CD4-positive, alpha-beta T cell (primary cell): ENCODE results near the gene UCK1. TPM values are rescaled to one million over a fixed set of nuclear protein-coding genes. Genes with fewer than 3 reads are reported as not detected.

ENCODE experiments used
- ATAC-seq: fragments of 200-7000 bp; cut with Tn5 transposase; one replicate; pipeline ENCODE4 v1.10.0; 2022; ENCODE audit warnings: mild to moderate bottlenecking; ENCODE audit not compliant: poor library complexity
- CTCF ChIA-PET: fragments of 350-600 bp; sonication (Branson Sonifier 250); formaldehyde crosslinking; loops from one replicate; lab custom pipeline; 2021; ENCODE audit warnings: antibody characterized with exemption, inconsistent platforms; lab: Charles Lee
- POLR2A ChIA-PET: fragments of 350-600 bp; sonication (Branson Sonifier 250); formaldehyde crosslinking; loops from one replicate; lab custom pipeline; 2021; ENCODE audit warnings: antibody characterized with exemption, inconsistent platforms; lab: Charles Lee
- DNase-seq, 14 experiments: peaks; one replicate each; pipeline ENCODE4 v3.0.0-alpha.2; 2013 to 2020; ENCODE audit warnings: mixed read lengths in 2 of 14
- H3K27ac ChIP-seq, 2 donors: one replicate each; pipeline versions ENCODE4 v1.5.1 to v1.7.0; 2013; ENCODE audit warnings: low read length in 2 of 2, low read depth in 1 of 2, mild to moderate bottlenecking in 1 of 2
- H3K27me3 ChIP-seq, 2 experiments: 1 replicate in 1 of 2; 2 replicates in 1 of 2; pipeline versions ENCODE4 v1.6.1 to v1.7.0; 2013; ENCODE audit warnings: low read length in 2 of 2, control low read depth in 1 of 2, mild to moderate bottlenecking in 1 of 2, moderate library complexity in 1 of 2; ENCODE audit not compliant: insufficient read depth in 2 of 2, control insufficient read depth in 1 of 2
- H3K36me3 ChIP-seq: one replicate; pipeline ENCODE4 v1.6.1; 2013; ENCODE audit warnings: low read length, control low read depth; ENCODE audit not compliant: insufficient read depth
- H3K4me1 ChIP-seq: one replicate; pipeline ENCODE4 v1.6.1; 2013; ENCODE audit warnings: low read length, control low read depth; ENCODE audit not compliant: insufficient read depth
- H3K4me3 ChIP-seq: one replicate; pipeline ENCODE4 v1.5.1; 2013; ENCODE audit warnings: mild to moderate bottlenecking, low read length, moderate library complexity
- H3K9me3 ChIP-seq, 2 experiments: 1 replicate in 1 of 2; 2 replicates in 1 of 2; pipeline versions ENCODE4 v1.6.1 to v1.7.0; 2013; ENCODE audit warnings: low read length in 2 of 2, mild to moderate bottlenecking in 2 of 2, control low read depth in 1 of 2, moderate library complexity in 1 of 2; ENCODE audit not compliant: control insufficient read depth in 1 of 2, insufficient read depth in 1 of 2
- H3K27ac Mint-ChIP-seq: one replicate; pipeline ENCODE4 v1.8.0; 2020; ENCODE audit warnings: mixed read lengths
- H3K27me3 Mint-ChIP-seq: one replicate; pipeline ENCODE4 v1.8.0; 2021; ENCODE audit warnings: mixed read lengths
- H3K36me3 Mint-ChIP-seq: one replicate; pipeline ENCODE4 v1.8.0; 2021; ENCODE audit warnings: low read depth, mixed read lengths
- H3K4me1 Mint-ChIP-seq: one replicate; pipeline ENCODE4 v1.8.0; 2021; ENCODE audit warnings: low read depth, mixed read lengths
- H3K4me3 Mint-ChIP-seq: one replicate; pipeline ENCODE4 v1.8.0; 2020; ENCODE audit warnings: mild to moderate bottlenecking, mixed read lengths
- H3K9me3 Mint-ChIP-seq: one replicate; pipeline ENCODE4 v1.8.0; 2020; ENCODE audit warnings: mixed read lengths
- intact Hi-C, 2 experiments: fragments of 100-400 bp; cut with DNase I in 1 of 2; cut with micrococcal nuclease in 1 of 2; formaldehyde crosslinking; loops; one replicate each; pipeline versions ENCODE4 v1.15.1 to v1.9.0; 2023 to 2025; cut with DNase I, micrococcal nuclease
- total RNA-seq, 174 experiments: library from RNA in 2 of 174; stranded (reverse) in 2 of 174; gene quantifications; one replicate each; pipeline ENCODE4 v1.2.3 and lab custom pipeline; 2021 to 2026
- TF ChIP-seq, protein P1 (sequence below): fragments of 200-600 bp; IDR thresholded peaks from one replicate; pipeline ENCODE4 v1.8.0; 2022; ENCODE audit warnings: antibody characterized with exemption, mild to moderate bottlenecking

The UCK1 gene
- total RNA-seq, 2 experiments from 2014 or later, result 22.1 to 22.5 TPM

- intact Hi-C loops, result no loop called here
- ATAC-seq (no peak), DNase-seq (no peak)
- H3K27me3 Mint-ChIP-seq, result no peaks in the 10 kb centered on the region
- H3K4me3 Mint-ChIP-seq, result no peak overlapping the region
- TF ChIP-seq, protein P1, sequence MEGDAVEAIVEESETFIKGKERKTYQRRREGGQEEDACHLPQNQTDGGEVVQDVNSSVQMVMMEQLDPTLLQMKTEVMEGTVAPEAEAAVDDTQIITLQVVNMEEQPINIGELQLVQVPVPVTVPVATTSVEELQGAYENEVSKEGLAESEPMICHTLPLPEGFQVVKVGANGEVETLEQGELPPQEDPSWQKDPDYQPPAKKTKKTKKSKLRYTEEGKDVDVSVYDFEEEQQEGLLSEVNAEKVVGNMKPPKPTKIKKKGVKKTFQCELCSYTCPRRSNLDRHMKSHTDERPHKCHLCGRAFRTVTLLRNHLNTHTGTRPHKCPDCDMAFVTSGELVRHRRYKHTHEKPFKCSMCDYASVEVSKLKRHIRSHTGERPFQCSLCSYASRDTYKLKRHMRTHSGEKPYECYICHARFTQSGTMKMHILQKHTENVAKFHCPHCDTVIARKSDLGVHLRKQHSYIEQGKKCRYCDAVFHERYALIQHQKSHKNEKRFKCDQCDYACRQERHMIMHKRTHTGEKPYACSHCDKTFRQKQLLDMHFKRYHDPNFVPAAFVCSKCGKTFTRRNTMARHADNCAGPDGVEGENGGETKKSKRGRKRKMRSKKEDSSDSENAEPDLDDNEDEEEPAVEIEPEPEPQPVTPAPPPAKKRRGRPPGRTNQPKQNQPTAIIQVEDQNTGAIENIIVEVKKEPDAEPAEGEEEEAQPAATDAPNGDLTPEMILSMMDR, result no peak
- no peak overlapping the region for H3K27ac ChIP-seq
- no peak overlapping the region for H3K4me3 ChIP-seq
- H3K9me3 Mint-ChIP-seq, result no peaks in the 10 kb centered on the region
- no peaks in the 10 kb centered on the region for H3K9me3 ChIP-seq
- H3K36me3 ChIP-seq, result peaks cover 94% of the 10 kb centered on the region
- no peaks in the 10 kb centered on the region for H3K27me3 ChIP-seq
- H3K27ac Mint-ChIP-seq, result no peak overlapping the region
- CTCF ChIA-PET, result no interaction called here
- POLR2A ChIA-PET, result interaction anchor here (0.7 kb wide), 1 partner anchor 63 kb away, joined by 3 read pairs; no protein-coding TSS in a partner anchor
- no peaks in the 10 kb centered on the region for H3K4me1 Mint-ChIP-seq
- H3K4me1 ChIP-seq, result no peaks in the 10 kb centered on the region
- peaks cover 52% of the 10 kb centered on the region for H3K36me3 Mint-ChIP-seq
Observed at GRCh38 chr9:131520503-131520902, 10.6 kb downstream of the UCK1 start.

GRCh38 chr9:131518553-131518952, 12.5 kb downstream of the UCK1 start:
- H3K27me3 Mint-ChIP-seq, result no peaks in the 10 kb centered on the region
- CTCF ChIA-PET, result no interaction called here
- Histone ChIP-seq H3K4me1 (no peaks in the 10 kb centered on the region), H3K27me3 (no peaks in the 10 kb centered on the region), H3K27ac (no peak overlapping the region), H3K4me3 (no peak overlapping the region), H3K9me3 (no peaks in the 10 kb centered on the region), H3K36me3 (peaks cover 92% of the 10 kb centered on the region)
- DNase-seq (no peak), ATAC-seq (no peak)
- H3K9me3 Mint-ChIP-seq, result no peaks in the 10 kb centered on the region
- H3K4me3 Mint-ChIP-seq, result no peak overlapping the region
- peaks cover 45% of the 10 kb centered on the region for H3K36me3 Mint-ChIP-seq
- TF ChIP-seq, protein P1, result no peak
- POLR2A ChIA-PET, result interaction anchor here (1.1 to 1.3 kb wide), 2 partner anchors 18 to 213 kb away, joined by 4 to 5 read pairs; no protein-coding TSS in a partner anchor
- intact Hi-C loops, result no loop called here
- H3K27ac Mint-ChIP-seq, result no peak overlapping the region
- H3K4me1 Mint-ChIP-seq, result no peaks in the 10 kb centered on the region

DNA sequence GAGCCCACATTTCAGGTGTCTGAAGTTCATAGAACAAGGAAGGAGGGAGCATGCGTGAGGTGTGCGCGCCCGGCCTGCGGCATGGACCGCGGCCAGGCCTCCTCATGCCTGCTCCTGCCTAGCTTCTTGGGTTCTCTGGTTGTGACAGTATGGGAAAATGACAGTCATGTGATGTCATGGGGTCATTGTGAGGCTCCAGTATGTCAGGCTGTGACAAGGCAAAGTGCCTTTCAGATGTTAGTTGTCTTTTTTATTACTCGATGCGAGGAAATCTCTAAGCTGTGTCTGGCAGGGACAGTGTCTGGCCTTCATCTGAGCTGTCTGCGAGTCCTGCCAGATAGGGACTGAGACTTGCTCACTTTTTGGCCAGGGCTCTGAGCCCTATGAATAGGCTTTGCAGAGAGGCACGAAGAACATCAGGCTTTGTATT, 13.3 kb downstream of the UCK1 start:
- Histone ChIP-seq H3K4me3 (no peak overlapping the region), H3K4me1 (no peaks in the 10 kb centered on the region), H3K36me3 (peaks cover 92% of the 10 kb centered on the region), H3K9me3 (no peaks in the 10 kb centered on the region), H3K27me3 (no peaks in the 10 kb centered on the region), H3K27ac (no peak overlapping the region)
- ChIA-PET CTCF (no interaction called here), POLR2A (no interaction called here)
- H3K27ac Mint-ChIP-seq, result no peak overlapping the region
- H3K36me3 Mint-ChIP-seq, result peaks cover 47% of the 10 kb centered on the region
- no peaks in the 10 kb centered on the region for H3K4me1 Mint-ChIP-seq
- H3K27me3 Mint-ChIP-seq, result no peaks in the 10 kb centered on the region
- ATAC-seq, result no peak
- intact Hi-C loops, result no loop called here
- TF ChIP-seq, protein P1, result no peak
- DNase-seq, result no peak
- H3K4me3 Mint-ChIP-seq, result no peak overlapping the region
- H3K9me3 Mint-ChIP-seq, result no peaks in the 10 kb centered on the region
